WERI-Rb-1 (cell line): ENCODE results near the gene DHRS12.

Source experiments
- DNase-seq: peaks from one replicate; pipeline ENCODE4 v3.0.0-alpha.2; 2020
- H3K27ac ChIP-seq: fragments of 250-450 bp; sonication (Bioruptor Pico); 2 replicates; pipeline ENCODE4 v1.5.1; 2020; ENCODE audit warnings: mild to moderate bottlenecking, moderate library complexity
- H3K27me3 ChIP-seq: fragments of 250-450 bp; sonication (Bioruptor Pico); 2 replicates; pipeline ENCODE4 v1.5.1; 2021; ENCODE audit warnings: mild to moderate bottlenecking, low read depth, moderate library complexity; ENCODE audit not compliant: insufficient read depth, severe bottlenecking
- H3K36me3 ChIP-seq: fragments of 250-450 bp; sonication (Bioruptor Pico); 2 replicates; pipeline ENCODE4 v1.5.1; 2020; ENCODE audit warnings: mild to moderate bottlenecking, moderate library complexity
- H3K4me3 ChIP-seq: 2 replicates; pipeline ENCODE4 v1.5.1; 2011; ENCODE audit warnings: low read depth, mild to moderate bottlenecking, control low read depth, low read length
- H3K9me3 ChIP-seq: fragments of 250-450 bp; sonication (Bioruptor Pico); 2 replicates; pipeline ENCODE4 v1.5.1; 2021; ENCODE audit warnings: mild to moderate bottlenecking, moderate library complexity; ENCODE audit not compliant: severe bottlenecking
- CTCF ChIP-seq: IDR thresholded peaks from 2 replicates; pipeline ENCODE4 v1.5.1; 2011; ENCODE audit warnings: low read depth, mild to moderate bottlenecking, control low read depth, inconsistent platforms, low read length

The DHRS12 gene

GRCh38 chr13:51838240-51838846, 34.4 kb upstream of the DHRS12 start:
- TF ChIP-seq CTCF = no peak
- DNase-seq = no peak
- Histone ChIP-seq H3K27ac (no peak overlapping the region), H3K9me3 (no peaks in the 10 kb centered on the region), H3K36me3 (no peaks in the 10 kb centered on the region), H3K4me3 (no peak overlapping the region), H3K27me3 (no peaks in the 10 kb centered on the region)

- TF ChIP-seq CTCF = no peak
- Histone ChIP-seq H3K27ac (no peak overlapping the region), H3K36me3 (no peaks in the 10 kb centered on the region), H3K27me3 (no peaks in the 10 kb centered on the region), H3K4me3 (no peak overlapping the region), H3K9me3 (no peaks in the 10 kb centered on the region)
- DNase-seq = no peak
These were observed 33.1 kb upstream of the DHRS12 start for GRCh38 chr13:51837016-51837415.

- Histone ChIP-seq H3K27ac (no peak overlapping the region), H3K36me3 (no peaks in the 10 kb centered on the region), H3K4me3 (no peak overlapping the region), H3K27me3 (no peaks in the 10 kb centered on the region), H3K9me3 (no peaks in the 10 kb centered on the region)
- no peak for TF ChIP-seq CTCF
- no peak for DNase-seq
These were observed 30.7 kb upstream of the DHRS12 start for GRCh38 chr13:51834581-51835171.

GRCh38 chr13:51833980-51834379, 30.0 kb upstream of the DHRS12 start:
- H3K4me3 ChIP-seq = no peak overlapping the region
- H3K27ac ChIP-seq = no peak overlapping the region
- no peak for TF ChIP-seq CTCF
- H3K27me3 ChIP-seq = no peaks in the 10 kb centered on the region
- no peak for DNase-seq
- no peaks in the 10 kb centered on the region for H3K9me3 ChIP-seq
- H3K36me3 ChIP-seq = no peaks in the 10 kb centered on the region

- peak; percentile 27; the same call in 1 of the 2 replicates for TF ChIP-seq CTCF
- Histone ChIP-seq H3K4me3 (no peak overlapping the region), H3K27me3 (no peaks in the 10 kb centered on the region), H3K27ac (no peak overlapping the region), H3K36me3 (no peaks in the 10 kb centered on the region), H3K9me3 (no peaks in the 10 kb centered on the region)
- DNase-seq = no peak
These were observed 28.6 kb upstream of the DHRS12 start for GRCh38 chr13:51832471-51833152.
